Measurements from ENCODE around the gene ACTR2.
"Not testable (repeated sequence)": the region's sequence is repeated elsewhere in the genome, so short reads cannot be mapped to it uniquely, and the experiment has no call there.

GRCh38 chr2:65183406-65183805 is 44.2 kb upstream of the ACTR2 start:
- TF ChIP-seq REST (IDR thresholded peaks at IDR 0.05; ENCODE audit: insufficient replicate concordance, low read depth); GABPA (IDR thresholded peaks at IDR 0.05; ENCODE audit: low read depth); CTCF (IDR thresholded peaks at IDR 0.05; ENCODE audit: insufficient read depth, low read length); POLR2AphosphoS5 (IDR thresholded peaks at IDR 0.05; ENCODE audit: low read depth); SPI1 (IDR thresholded peaks at IDR 0.05; ENCODE audit: borderline replicate concordance, low read depth): not testable (repeated sequence)
